GM13976 (cell line): ENCODE results near the gene THBS2.
"Not testable (repeated sequence)": the region's sequence is repeated elsewhere in the genome, so short reads cannot be mapped to it uniquely, and the experiment has no call there.

ENCODE experiments used
- DNase-seq: peaks from one replicate; pipeline ENCODE4 v3.0.0; 2012; ENCODE audit warnings: low spot score
- CTCF ChIP-seq: IDR thresholded peaks from 2 replicates; pipeline ENCODE4 v1.5.1; 2012; ENCODE audit warnings: borderline replicate concordance, mild to moderate bottlenecking; ENCODE audit not compliant: insufficient read depth; ENCODE audit errors: extremely low read depth, missing control alignments, control extremely low read depth
- in situ Hi-C: fragments of 300-500 bp; cut with MboI; formaldehyde crosslinking; loops from one replicate; pipeline ENCODE4 v1.12.0; 2022; ENCODE audit warnings: low sequenced_read_pairs, mixed read lengths, inconsistent platforms; ENCODE audit not compliant: unreplicated experiment

Gene THBS2

DNA sequence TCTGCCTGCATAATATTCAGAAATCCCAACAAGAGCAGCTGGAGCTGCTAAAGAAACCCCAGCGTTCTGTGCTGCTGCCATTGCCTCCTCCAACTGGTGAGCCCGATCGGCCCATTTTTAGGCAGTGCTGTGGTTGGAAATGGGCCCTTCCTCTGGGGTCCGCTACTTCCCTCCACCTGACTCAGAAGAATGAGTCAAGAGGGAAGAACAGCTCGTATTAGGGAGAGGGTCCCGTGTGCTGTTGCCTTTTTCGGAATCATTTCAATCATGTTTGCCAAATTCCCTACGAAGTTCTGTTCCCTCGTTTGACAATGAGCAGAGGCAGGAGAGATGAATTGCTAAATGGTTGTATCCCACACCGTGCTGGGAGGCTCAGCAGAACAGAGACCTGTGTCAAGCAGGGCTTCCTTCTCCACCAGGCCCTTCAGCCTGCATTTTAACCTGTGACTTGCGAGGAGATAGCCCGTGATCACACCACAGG is 38.4 kb downstream of the THBS2 start:
- TF ChIP-seq CTCF = no peak
- no peak for DNase-seq
- in situ Hi-C loops = no loop called here

DNA sequence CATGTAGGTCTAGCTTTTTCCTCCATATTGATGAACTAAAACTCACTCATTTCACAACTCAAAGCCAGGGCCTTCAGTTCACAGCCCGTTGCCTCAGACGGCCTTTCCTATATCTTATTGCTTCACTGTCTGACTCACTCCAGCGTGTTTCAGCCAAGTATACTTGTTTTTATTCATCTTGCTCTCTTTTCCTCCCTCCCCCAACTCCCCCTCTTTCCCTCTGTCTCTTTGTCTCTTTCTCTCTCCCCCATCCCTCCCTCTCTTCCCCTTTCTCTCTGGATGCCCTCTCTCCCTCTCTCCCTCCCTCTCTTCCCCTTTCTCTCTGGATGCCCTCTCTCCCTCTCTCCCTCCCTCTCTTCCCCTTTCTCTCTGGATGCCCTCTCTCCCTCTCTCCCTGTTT is 38.9 kb downstream of the THBS2 start:
- in situ Hi-C loops, DNase-seq: not testable (repeated sequence)

DNA sequence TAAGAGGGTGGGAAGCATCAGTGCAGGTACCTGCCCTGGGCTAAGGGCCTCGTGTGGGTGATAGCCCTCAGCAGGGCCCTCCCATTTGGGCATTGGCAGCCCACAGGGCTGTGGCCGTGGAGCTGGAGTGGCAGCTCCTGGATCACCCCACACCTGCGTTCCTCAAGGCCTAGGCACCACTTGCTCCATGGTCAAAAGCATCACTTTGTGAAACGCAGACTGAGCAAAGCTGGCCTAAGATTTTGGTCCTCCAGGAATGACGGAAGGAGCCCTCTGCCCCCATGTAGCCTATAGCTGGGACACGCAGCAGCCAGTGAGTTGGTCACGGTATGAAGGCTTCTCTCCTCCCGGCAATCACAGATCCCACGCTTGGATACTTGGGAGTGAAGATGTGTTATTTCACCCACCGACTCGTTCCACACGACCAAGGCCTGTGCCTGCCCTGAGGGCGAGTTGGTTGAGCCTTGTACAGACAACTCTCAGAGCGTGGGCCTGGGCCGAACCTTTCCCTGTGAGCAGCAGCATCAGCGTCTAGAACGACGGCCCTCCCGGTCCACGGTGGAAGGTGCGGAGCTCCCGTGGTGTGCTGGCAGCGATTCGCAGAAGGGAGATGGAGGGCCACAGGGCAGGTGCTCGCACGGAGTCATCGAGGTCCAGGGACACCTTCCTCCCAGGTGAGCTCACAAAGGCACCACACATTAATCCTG is 39.7 kb downstream of the THBS2 start:
- no peak for DNase-seq
- in situ Hi-C loops = no loop called here
- TF ChIP-seq CTCF = no peak

- in situ Hi-C loops = no loop called here
- DNase-seq = peak; percentile 79
- TF ChIP-seq CTCF = no peak
Measured at GRCh38 chr6:169212897-169213813, 40.5 kb downstream of the THBS2 start.

- in situ Hi-C loops = no loop called here
Measured at GRCh38 chr6:169212436-169212835, 41.2 kb downstream of the THBS2 start.

DNA sequence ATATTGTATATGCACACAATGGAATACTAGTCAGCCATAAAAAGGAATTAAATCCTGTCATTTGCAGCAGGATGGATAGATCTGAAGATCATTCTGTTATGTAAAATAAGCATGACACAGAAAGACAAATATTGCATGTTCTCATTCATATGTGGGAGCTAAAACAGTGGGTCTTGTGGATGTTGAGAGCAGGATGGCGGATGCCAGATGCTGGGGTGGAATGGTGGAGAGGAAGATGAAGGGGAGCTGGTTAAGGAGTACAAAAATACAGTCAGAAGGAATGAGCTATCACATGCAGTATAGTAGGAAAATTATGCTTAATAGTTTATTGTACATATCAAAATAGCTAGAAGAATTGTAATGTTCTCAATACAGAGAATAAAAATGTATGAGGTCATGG is 41.8 kb downstream of the THBS2 start:
- TF ChIP-seq CTCF = no peak
- no peak for DNase-seq
- in situ Hi-C loops = no loop called here

More at GRCh38 chr6:169212436-169212835, 41.2 kb downstream of the THBS2 start:
- no peak for DNase-seq
- no peak for TF ChIP-seq CTCF

DNA sequence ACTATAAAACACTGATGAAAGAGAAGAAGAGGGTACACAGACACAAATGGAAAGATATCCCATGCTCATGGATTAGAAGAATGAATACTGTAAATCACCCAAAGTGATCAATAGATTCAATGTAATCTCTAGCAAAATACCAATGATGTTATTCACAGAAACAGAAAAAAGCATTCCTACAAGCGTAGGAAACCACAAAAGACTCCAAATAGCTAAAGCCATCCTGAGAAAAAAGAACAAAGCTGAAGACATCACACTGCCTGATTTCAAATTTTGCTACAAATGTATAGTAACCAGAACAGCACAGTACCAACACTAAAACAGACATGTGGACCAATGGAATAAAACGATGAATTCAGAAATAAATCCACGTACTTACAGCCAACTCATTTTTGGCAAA is 43.0 kb downstream of the THBS2 start:
- no peak for DNase-seq
- in situ Hi-C loops = no loop called here
- no peak for TF ChIP-seq CTCF
